Thymus (tissue), 11 donors: ENCODE measurements around the gene APOE. TPM values are rescaled to one million over a fixed set of nuclear protein-coding genes. Genes with fewer than 3 reads are reported as not detected.
"Not testable (repeated sequence)": the region's sequence is repeated elsewhere in the genome, so short reads cannot be mapped to it uniquely, and the experiment has no call there.

Source experiments
- DNase-seq, 9 donors: peaks; one replicate each; pipeline ENCODE4 v3.0.0-alpha.2; 2013; ENCODE audit warnings: low spot score in 9 of 9, low read depth in 6 of 9, missing footprints in 1 of 9
- H3K27ac ChIP-seq, 2 donors: one replicate each; pipeline ENCODE4 v1.5.1; 2013; ENCODE audit warnings: control low read depth in 1 of 2, low read depth in 1 of 2, low read length in 1 of 2, mild to moderate bottlenecking in 1 of 2, moderate library complexity in 1 of 2
- H3K27me3 ChIP-seq, 2 donors: one replicate each; pipeline ENCODE4 v1.5.1; 2013; ENCODE audit warnings: low read length in 1 of 2; ENCODE audit not compliant: control insufficient read depth in 2 of 2, insufficient read depth in 1 of 2
- H3K36me3 ChIP-seq, 2 donors: one replicate each; pipeline ENCODE4 v1.5.1; 2013; ENCODE audit warnings: low read length in 1 of 2, mild to moderate bottlenecking in 1 of 2, moderate library complexity in 1 of 2; ENCODE audit not compliant: control insufficient read depth in 2 of 2, insufficient read depth in 2 of 2
- H3K4me1 ChIP-seq, 2 donors: one replicate each; pipeline ENCODE4 v1.5.1; 2013; ENCODE audit warnings: low read length in 2 of 2; ENCODE audit not compliant: control insufficient read depth in 2 of 2, insufficient read depth in 2 of 2
- H3K4me3 ChIP-seq, 2 donors: one replicate each; pipeline ENCODE4 v1.5.1; 2013; ENCODE audit warnings: low read length in 2 of 2, control low read depth in 1 of 2, mild to moderate bottlenecking in 1 of 2
- H3K9me3 ChIP-seq, 2 donors: one replicate each; pipeline ENCODE4 v1.5.1; 2013; ENCODE audit warnings: low read length in 1 of 2, mild to moderate bottlenecking in 1 of 2; ENCODE audit not compliant: control insufficient read depth in 2 of 2, insufficient read depth in 1 of 2
- WGBS: extraction: QIAGEN DNeasy Blood & Tissue Kit; methylation state at CpG from one replicate; pipeline ENCODE4 v1.1.7; 2013; 5-methylcytosine and 5-hydroxymethylcytosine counted together
- polyA plus RNA-seq: library from polyadenylated mRNA; stranded (reverse); fragments of 200-250 nt; gene quantifications from one replicate; pipeline ENCODE4 v1.2.3, GENCODE V29; 2013
- total RNA-seq: library from RNA; stranded (reverse); fragments of 120-200 nt; gene quantifications from one replicate; pipeline ENCODE4 v1.2.4, GENCODE V29; 2013
- donor health status: healthy.

The APOE gene
- total and polyA plus RNA-seq, 2 donors = 130 to 334 TPM

- Histone ChIP-seq H3K4me3 (no peak overlapping the region), H3K27ac (no peak overlapping the region), H3K36me3 (no peaks in the 10 kb centered on the region), H3K9me3 (no peaks in the 10 kb centered on the region), H3K4me1 (peaks cover 0 to 15% of the 10 kb centered on the region in 2 donors), H3K27me3 (peaks cover 0 to 35% of the 10 kb centered on the region in 2 donors)
- DNase-seq = no peak
- WGBS = 82% methylated on average over 6 of the region's 6 CpGs
Measured at GRCh38 chr19:44912854-44913253, 7.3 kb downstream of the APOE start.

- not testable (repeated sequence) for DNase-seq, H3K9me3 ChIP-seq, H3K4me3 ChIP-seq, H3K36me3 ChIP-seq
- H3K4me1 ChIP-seq = peaks cover 0 to 15% of the 10 kb centered on the region in 2 donors
- WGBS = 62% methylated on average over 23 of the region's 23 CpGs
- H3K27ac ChIP-seq = peak overlapping the region in 1 of 2 donors; percentile 18
- H3K27me3 ChIP-seq = peaks cover 0 to 35% of the 10 kb centered on the region in 2 donors
Measured at GRCh38 chr19:44913512-44914432, 8.2 kb downstream of the APOE start.

- H3K4me1 ChIP-seq = peaks cover 0 to 15% of the 10 kb centered on the region in 2 donors
- DNase-seq = peak; percentile 51 to 87 (median 75)
- 11% methylated on average over 27 of the region's 28 CpGs for WGBS
Measured at GRCh38 chr19:44914433-44915206, 9.0 kb downstream of the APOE start, which contains the start of gene APOC1. TSS of gene APOC1 (plus strand) at chr19:44914608. CDS start at chr19:44914892, 284 bp downstream.

GRCh38 chr19:44924243-44924725, 18.7 kb downstream of the APOE start:
- H3K4me1 ChIP-seq = peaks cover 0 to 4% of the 10 kb centered on the region in 2 donors
- H3K9me3 ChIP-seq = no peaks in the 10 kb centered on the region
- no peaks in the 10 kb centered on the region for H3K36me3 ChIP-seq
- WGBS = 88% methylated on average over 8 of the region's 8 CpGs
- no peak for DNase-seq
- H3K27ac ChIP-seq = no peak overlapping the region
- H3K27me3 ChIP-seq = peaks cover 0 to 29% of the 10 kb centered on the region in 2 donors
- no peak overlapping the region for H3K4me3 ChIP-seq

More at GRCh38 chr19:44914433-44915206, 9.0 kb downstream of the APOE start, which contains the start of gene APOC1:
- H3K36me3 ChIP-seq, H3K9me3 ChIP-seq: not testable (repeated sequence)
- Histone ChIP-seq H3K27me3 (peaks cover 0 to 35% of the 10 kb centered on the region in 2 donors), H3K4me3 (peak within 1 kb of the TSS; percentile 45), H3K27ac (peak within 1 kb of the TSS in 1 of 2 donors; percentile 18)

DNA sequence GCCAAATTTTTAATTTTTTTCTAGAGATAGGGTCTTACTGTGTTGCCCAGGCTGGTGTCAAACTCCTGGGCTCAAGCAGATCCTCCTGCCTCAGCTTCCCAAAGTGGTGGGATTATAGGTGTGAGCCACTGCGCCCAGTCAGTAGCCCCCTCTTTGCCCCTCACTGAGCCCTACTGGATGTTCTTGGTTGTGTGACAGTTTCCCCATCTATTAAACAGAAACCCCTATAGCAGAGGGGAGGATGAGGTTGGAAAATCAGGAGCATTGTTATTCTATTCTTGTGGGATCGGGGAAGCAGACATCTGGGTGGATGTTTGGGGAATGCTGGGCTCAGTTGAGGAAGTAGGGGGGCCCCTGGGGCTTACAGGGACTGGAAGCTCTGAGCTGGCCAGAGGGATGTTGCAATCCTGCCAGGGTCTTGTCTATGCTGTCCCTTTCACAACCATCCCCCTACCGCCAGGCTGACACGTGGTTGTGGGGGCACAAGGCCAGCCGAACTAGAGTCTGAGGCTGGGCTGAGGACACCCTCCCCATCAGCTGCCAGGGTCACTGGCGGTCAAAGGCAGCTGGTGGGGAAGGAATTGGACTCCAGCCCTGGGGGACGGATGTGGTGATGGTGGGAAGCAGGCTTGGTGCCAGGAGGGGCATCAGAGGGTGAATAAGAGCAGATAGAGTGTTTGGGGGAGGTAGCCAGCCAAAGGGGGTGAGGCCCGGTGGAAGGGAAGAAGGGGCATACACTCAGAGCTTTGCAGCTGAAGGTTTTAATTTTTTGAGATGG, 19.7 kb downstream of the APOE start:
- Histone ChIP-seq H3K27ac (no peak overlapping the region), H3K36me3 (no peaks in the 10 kb centered on the region), H3K4me3 (no peak overlapping the region), H3K27me3 (peaks cover 0 to 29% of the 10 kb centered on the region in 2 donors), H3K9me3 (no peaks in the 10 kb centered on the region), H3K4me1 (peaks cover 0 to 4% of the 10 kb centered on the region in 2 donors)
- no peak for DNase-seq
- WGBS = 44% methylated on average over 8 of the region's 8 CpGs

GRCh38 chr19:44926245-44927077, 20.9 kb downstream of the APOE start:
- not testable (repeated sequence) for H3K4me1 ChIP-seq, H3K27ac ChIP-seq, H3K36me3 ChIP-seq, H3K9me3 ChIP-seq, H3K4me3 ChIP-seq, DNase-seq
- peaks cover 0 to 29% of the 10 kb centered on the region in 2 donors for H3K27me3 ChIP-seq
- 59% methylated on average over 18 of the region's 19 CpGs for WGBS

DNA sequence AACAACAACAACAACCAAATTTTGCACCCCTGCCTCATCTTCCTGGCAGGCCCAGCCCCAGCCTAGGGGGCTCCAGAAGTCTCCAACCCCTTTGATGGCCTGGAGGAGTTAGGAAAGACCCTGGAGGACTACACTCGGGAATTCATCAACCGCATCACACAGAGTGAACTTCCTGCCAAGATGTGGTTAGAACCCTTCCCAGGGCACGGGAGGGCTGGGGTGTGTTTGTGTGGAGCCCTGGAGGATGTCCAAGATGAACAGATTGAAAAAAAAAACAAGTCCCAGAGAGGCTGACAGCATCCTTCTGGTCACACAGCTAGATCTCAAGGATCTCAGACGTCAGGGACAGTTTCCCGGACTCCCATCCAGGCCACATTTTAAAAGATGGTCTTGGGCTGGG, 22.1 kb downstream of the APOE start:
- H3K27ac ChIP-seq = no peak overlapping the region
- no peak for DNase-seq
- peaks cover 0 to 29% of the 10 kb centered on the region in 2 donors for H3K27me3 ChIP-seq
- H3K4me1 ChIP-seq = peaks cover 0 to 4% of the 10 kb centered on the region in 2 donors
- H3K36me3 ChIP-seq = no peaks in the 10 kb centered on the region
- WGBS = 48% methylated on average over 5 of the region's 5 CpGs
- H3K4me3 ChIP-seq = no peak overlapping the region
- no peaks in the 10 kb centered on the region for H3K9me3 ChIP-seq

DNA sequence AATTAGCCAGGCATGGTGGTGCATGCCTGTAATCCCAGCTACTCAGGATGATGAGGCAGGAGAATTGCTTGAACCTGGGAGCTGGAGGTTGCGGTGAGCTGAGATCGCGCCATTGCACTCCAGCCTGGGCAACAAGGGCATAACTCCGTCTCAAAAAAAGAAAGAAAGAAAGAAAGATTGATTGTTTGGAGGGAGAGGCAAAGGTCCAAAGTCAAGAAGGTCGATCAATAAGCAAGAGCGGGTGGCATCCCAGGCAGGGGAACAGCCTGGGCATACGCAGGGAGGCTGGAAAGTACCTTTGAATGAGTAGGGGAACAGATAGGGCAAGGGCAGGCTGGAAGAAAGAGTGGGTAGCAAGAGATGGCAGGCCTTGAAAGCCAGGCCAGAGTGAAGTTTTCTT, 24.5 kb downstream of the APOE start:
- no peak for DNase-seq
- H3K4me3 ChIP-seq = no peak overlapping the region
- no peak overlapping the region for H3K27ac ChIP-seq
- H3K4me1 ChIP-seq = peaks cover 0 to 4% of the 10 kb centered on the region in 2 donors
- 98% methylated on average over 7 of the region's 7 CpGs for WGBS
- H3K27me3 ChIP-seq = peaks cover 0 to 23% of the 10 kb centered on the region in 2 donors
- H3K9me3 ChIP-seq = no peaks in the 10 kb centered on the region
- no peaks in the 10 kb centered on the region for H3K36me3 ChIP-seq
